HepG2 (cell line): ENCODE data around the gene CAMK2D. TPM values are rescaled to one million over a fixed set of nuclear protein-coding genes. Genes with fewer than 3 reads are reported as not detected.

Source experiments
- GZF1 ChIP-seq: sonication (generic); formaldehyde crosslinking; IDR thresholded peaks from 2 replicates; pipeline ENCODE4 v1.5.1; 2020; ENCODE audit warnings: mild to moderate bottlenecking, missing genetic modification reagents
- HOXA7 ChIP-seq: sonication (generic); formaldehyde crosslinking; IDR thresholded peaks from 2 replicates; pipeline ENCODE4 v1.8.1; 2022; ENCODE audit warnings: mild to moderate bottlenecking, missing genetic modification reagents, moderate library complexity
- ZNF430 ChIP-seq: sonication (generic); formaldehyde crosslinking; IDR thresholded peaks from 2 replicates; pipeline ENCODE4 v1.9.0; 2021; ENCODE audit warnings: mild to moderate bottlenecking, missing genetic modification reagents
- ZNF781 ChIP-seq: sonication (generic); formaldehyde crosslinking; IDR thresholded peaks from 2 replicates; pipeline ENCODE4 v1.5.1; 2020; ENCODE audit warnings: borderline replicate concordance, mild to moderate bottlenecking, missing genetic modification reagents; ENCODE audit errors: not compliant biosample characterization
- polyA plus RNA-seq, 8 experiments: library from polyadenylated mRNA; depleted of rRNA in 3 of 8; stranded (reverse) in 7 of 8; unstranded in 1 of 8; fragments of >200 nt; fragmentation: Illumina TruSeq in 4 of 8; extraction: Trizol in 4 of 8; gene quantifications; 2 replicates each; pipeline versions ENCODE4 v1.2.1 to v1.2.3, GENCODE V29; 2011 to 2016; ENCODE audit warnings: low read depth in 4 of 8, missing spikeins in 1 of 8, mixed read lengths in 1 of 8; ENCODE audit not compliant: insufficient read depth in 1 of 8
- total RNA-seq, 5 experiments: library from RNA; depleted of rRNA; stranded (reverse); fragments of >200 nt; fragmentation: Illumina TruSeq; extraction: Trizol; gene quantifications; 2 replicates each; pipeline ENCODE4 v1.2.3, GENCODE V29; 2016; ENCODE audit warnings: low read depth in 1 of 5
- TF ChIP-seq, protein P1 (sequence below): sonication (generic); formaldehyde crosslinking; IDR thresholded peaks from 2 replicates; pipeline ENCODE4 v1.4.0; 2020; ENCODE audit warnings: mild to moderate bottlenecking, missing genetic modification reagents, borderline replicate concordance
- TF ChIP-seq, protein P2 (sequence below): sonication (generic); formaldehyde crosslinking; IDR thresholded peaks from 2 replicates; pipeline ENCODE4 v1.5.0; 2020; ENCODE audit warnings: missing genetic modification reagents
- TF ChIP-seq, protein P3 (sequence below): sonication (generic); formaldehyde crosslinking; IDR thresholded peaks from 2 replicates; pipeline ENCODE4 v1.8.0; 2022; ENCODE audit warnings: missing genetic modification reagents, mild to moderate bottlenecking, inconsistent platforms, borderline replicate concordance
- TF ChIP-seq, protein P4 (sequence below): sonication (generic); formaldehyde crosslinking; IDR thresholded peaks from 2 replicates; pipeline ENCODE4 v1.4.0; 2020; ENCODE audit warnings: missing genetic modification reagents

CAMK2D gene
- total and polyA plus RNA-seq, 2 of the 13 experiments (the other 11 are each of a cell fraction or from before 2014, with no cell fraction given): 18.0 to 65.4 TPM

DNA sequence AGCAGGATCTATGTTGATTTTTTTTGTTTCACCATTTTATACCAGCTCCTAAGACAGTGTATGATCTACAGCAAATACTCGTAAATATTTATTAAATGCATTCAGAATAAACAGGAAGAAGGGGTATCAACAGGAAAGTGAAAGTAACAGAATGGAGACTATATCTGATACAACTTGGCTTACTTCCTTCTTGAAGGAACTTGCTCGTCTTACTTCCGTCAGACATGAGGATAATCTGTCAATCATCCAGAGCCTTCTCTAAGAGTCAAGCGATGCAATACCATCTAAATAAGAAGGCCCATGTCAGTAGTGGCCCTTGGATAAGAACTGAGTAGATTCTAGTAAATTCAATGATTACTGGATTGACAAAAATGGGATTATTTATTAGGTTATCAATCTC lies 84.2 kb downstream of the CAMK2D start (continued):
- TF ChIP-seq ZNF781 (CRISPR knock-in tag) (no peak), HOXA7 (CRISPR knock-in tag) (no peak), GZF1 (no peak), ZNF430 (no peak)
- TF ChIP-seq, protein P1, sequence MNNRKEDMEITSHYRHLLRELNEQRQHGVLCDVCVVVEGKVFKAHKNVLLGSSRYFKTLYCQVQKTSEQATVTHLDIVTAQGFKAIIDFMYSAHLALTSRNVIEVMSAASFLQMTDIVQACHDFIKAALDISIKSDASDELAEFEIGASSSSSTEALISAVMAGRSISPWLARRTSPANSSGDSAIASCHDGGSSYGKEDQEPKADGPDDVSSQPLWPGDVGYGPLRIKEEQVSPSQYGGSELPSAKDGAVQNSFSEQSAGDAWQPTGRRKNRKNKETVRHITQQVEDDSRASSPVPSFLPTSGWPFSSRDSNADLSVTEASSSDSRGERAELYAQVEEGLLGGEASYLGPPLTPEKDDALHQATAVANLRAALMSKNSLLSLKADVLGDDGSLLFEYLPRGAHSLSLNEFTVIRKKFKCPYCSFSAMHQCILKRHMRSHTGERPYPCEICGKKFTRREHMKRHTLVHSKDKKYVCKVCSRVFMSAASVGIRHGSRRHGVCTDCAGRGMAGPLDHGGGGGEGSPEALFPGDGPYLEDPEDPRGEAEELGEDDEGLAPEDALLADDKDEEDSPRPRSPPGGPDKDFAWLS (CRISPR knock-in tag): no peak
- TF ChIP-seq, protein P2, sequence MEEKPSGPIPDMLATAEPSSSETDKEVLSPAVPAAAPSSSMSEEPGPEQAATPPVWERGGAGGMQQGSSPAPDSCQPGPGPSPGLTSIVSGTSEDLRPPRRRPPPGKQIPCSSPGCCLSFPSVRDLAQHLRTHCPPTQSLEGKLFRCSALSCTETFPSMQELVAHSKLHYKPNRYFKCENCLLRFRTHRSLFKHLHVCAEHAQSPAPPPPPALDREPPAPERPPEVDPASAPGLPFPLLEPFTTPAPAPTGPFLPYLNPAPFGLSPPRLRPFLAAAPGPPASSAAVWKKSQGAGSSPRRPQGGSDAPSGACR (CRISPR knock-in tag): no peak
- TF ChIP-seq, protein P3, sequence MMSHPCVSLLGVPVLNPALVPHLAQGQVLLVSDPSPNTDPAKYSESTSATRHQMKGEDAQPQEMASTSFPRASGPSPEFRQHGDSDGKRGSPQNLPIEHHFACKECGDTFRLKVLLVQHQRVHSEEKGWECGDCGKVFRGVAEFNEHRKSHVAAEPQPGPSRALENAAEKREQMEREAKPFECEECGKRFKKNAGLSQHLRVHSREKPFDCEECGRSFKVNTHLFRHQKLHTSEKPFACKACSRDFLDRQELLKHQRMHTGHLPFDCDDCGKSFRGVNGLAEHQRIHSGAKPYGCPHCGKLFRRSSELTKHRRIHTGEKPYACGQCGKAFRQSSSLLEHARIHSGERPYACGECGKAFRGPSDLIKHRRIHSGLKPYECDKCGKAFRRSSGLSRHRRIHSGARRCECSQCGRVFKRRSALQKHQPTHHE (CRISPR knock-in tag): no peak
- TF ChIP-seq, protein P4, sequence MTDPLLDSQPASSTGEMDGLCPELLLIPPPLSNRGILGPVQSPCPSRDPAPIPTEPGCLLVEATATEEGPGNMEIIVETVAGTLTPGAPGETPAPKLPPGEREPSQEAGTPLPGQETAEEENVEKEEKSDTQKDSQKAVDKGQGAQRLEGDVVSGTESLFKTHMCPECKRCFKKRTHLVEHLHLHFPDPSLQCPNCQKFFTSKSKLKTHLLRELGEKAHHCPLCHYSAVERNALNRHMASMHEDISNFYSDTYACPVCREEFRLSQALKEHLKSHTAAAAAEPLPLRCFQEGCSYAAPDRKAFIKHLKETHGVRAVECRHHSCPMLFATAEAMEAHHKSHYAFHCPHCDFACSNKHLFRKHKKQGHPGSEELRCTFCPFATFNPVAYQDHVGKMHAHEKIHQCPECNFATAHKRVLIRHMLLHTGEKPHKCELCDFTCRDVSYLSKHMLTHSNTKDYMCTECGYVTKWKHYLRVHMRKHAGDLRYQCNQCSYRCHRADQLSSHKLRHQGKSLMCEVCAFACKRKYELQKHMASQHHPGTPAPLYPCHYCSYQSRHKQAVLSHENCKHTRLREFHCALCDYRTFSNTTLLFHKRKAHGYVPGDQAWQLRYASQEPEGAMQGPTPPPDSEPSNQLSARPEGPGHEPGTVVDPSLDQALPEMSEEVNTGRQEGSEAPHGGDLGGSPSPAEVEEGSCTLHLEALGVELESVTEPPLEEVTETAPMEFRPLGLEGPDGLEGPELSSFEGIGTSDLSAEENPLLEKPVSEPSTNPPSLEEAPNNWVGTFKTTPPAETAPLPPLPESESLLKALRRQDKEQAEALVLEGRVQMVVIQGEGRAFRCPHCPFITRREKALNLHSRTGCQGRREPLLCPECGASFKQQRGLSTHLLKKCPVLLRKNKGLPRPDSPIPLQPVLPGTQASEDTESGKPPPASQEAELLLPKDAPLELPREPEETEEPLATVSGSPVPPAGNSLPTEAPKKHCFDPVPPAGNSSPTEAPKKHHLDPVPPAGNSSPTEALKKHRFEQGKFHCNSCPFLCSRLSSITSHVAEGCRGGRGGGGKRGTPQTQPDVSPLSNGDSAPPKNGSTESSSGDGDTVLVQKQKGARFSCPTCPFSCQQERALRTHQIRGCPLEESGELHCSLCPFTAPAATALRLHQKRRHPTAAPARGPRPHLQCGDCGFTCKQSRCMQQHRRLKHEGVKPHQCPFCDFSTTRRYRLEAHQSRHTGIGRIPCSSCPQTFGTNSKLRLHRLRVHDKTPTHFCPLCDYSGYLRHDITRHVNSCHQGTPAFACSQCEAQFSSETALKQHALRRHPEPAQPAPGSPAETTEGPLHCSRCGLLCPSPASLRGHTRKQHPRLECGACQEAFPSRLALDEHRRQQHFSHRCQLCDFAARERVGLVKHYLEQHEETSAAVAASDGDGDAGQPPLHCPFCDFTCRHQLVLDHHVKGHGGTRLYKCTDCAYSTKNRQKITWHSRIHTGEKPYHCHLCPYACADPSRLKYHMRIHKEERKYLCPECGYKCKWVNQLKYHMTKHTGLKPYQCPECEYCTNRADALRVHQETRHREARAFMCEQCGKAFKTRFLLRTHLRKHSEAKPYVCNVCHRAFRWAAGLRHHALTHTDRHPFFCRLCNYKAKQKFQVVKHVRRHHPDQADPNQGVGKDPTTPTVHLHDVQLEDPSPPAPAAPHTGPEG: no peak
